NCI-H128 (cell line): ENCODE results near the gene DNASE1L1.
A peak's percentile ranks its signal among the peaks of the same experiment; 100 is the strongest.

Source experiments
- DNase-seq: peaks from one replicate; lab custom pipeline; 2025; ENCODE audit not compliant: unreplicated experiment; lab: John Stamatoyannopoulos, UW

DNASE1L1 gene

DNA sequence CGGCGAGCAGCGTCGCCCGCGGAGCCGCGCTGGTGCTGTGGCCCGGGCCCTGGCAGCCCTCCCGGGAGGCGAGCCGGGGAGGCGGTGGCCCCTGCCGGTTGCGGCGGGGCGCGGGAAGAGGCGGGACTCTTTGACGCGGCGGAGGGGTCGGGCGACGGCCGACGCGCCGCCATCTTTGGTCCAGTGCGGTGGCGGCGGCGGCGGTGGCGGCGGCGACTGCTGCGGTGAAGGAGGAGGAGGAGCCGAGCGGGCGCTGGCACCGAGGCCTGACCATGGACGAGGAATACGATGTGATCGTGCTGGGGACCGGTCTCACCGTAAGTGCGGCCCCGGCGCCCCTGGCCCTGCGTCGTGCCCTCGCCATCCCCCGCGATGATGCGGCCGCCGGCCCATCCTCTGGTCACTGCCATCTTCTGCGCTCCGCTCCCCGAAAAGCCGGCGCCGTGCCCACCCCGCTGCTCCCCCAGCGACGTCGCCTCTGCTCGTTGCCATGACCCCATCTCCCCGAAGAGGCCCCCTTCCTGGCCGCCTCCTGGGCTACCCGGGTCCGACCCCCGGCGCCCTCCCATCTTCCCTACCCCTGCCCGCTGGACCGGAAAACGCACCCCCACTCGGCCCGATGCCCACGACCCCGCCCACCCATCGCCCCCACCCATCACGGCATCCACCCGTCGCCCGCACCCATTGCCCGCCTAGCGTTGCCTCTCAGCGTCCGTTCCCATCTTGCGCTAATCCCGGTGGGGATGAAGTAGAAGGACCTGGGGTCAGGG lies 28.1 kb upstream of the DNASE1L1 start, which contains the start of gene GDI1:
TSS of gene GDI1 (plus strand) at position 172 of the 770 bp plus-strand sequence. CDS start at position 273, 101 bp downstream.
- no peak for DNase-seq

GRCh38 chrX:154436374-154436982 lies 27.4 kb upstream of the DNASE1L1 start:
- peak; percentile 13 for DNase-seq

GRCh38 chrX:154435171-154435733 lies 26.2 kb upstream of the DNASE1L1 start:
- DNase-seq: no peak

DNA sequence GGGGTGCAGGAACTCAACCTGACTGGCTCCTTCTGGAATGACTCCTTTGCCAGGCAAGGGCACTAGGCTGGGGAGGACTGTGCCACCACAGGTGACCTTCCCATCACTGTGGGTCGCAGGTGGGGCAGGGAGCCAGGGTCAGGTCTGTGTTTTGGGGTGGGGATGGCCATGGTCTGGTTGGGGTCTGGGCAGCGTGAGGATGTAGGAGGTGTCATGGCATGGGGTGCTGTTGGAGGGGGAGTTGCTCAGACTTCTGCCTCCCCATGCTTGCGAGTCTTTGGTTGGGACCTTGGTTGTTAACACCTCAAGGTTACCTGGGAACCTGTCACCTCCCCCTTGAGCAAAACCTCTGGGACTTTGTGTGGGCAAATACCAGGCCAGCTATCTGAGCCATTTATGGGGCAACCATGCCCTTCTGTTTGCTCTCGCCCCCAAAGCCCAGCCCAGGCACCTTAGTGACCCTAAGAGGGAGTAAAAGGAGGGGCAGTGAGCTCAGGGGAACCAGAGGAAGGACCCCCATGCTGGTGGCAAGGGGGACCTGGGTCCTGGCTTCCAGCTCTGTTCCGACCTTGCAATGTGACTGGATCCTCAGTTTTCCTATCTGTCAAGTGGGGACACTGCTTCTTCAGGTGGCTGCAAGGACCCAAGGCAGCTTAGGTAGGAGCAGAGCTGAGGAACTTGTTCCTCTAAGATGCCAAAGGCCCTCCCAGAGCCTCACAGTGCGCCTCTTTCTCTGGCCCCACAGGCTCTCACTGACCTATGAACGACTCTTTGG lies 25.5 kb upstream of the DNASE1L1 start:
- no peak for DNase-seq

GRCh38 chrX:154433605-154434004 lies 24.6 kb upstream of the DNASE1L1 start:
- DNase-seq: no peak

DNA sequence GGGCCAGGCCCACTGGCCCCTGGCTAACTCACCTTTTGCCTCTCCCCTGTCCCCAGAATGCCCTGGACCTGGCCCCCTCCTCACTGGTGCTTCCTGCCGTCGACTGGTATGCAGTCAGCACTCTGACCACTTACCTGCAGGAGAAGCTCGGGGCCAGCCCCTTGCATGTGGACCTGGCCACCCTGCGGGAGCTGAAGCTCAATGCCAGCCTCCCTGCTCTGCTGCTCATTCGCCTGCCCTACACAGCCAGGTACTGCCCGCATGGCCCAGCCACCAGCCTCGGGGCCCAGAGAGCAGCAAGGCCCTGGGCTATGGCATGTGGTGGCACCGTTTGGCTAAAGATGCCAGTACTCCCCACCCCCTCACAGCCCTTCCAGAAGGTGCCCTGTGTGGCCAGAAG lies 23.2 kb upstream of the DNASE1L1 start:
- DNase-seq: no peak

DNA sequence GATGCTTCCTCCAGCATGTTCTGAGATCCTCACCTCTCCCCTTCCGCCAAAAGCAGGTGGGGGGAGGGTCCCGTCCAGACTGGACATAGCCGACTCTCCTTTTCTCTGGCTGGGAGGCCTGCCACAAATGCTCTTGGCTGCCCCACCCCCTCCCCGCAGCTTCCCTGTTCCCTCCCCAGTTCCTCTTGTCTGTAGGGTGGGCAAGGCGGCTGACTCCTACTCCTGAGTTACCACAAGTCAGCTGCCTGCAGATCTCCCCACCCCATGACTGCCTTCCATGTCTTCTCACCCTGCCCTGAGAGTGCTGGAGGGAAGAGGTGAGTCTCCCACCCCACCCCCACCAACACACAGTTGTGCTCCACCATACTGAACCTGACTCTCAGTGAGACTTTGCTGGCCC lies 22.3 kb upstream of the DNASE1L1 start:
- DNase-seq: no peak

- no peak for DNase-seq
Measured at GRCh38 chrX:154430916-154431315, 21.9 kb upstream of the DNASE1L1 start.

GRCh38 chrX:154430479-154430878 lies 21.4 kb upstream of the DNASE1L1 start:
- no peak for DNase-seq

- no peak for DNase-seq
Measured at GRCh38 chrX:154429711-154430110, 20.7 kb upstream of the DNASE1L1 start.

- peak; percentile 82 for DNase-seq
Measured at GRCh38 chrX:154428176-154429171, 19.4 kb upstream of the DNASE1L1 start, which contains the start of gene ATP6AP1. ATP6AP1 (plus strand) TSS chrX:154428677; CDS start chrX:154428693, 16 bp downstream.

DNA sequence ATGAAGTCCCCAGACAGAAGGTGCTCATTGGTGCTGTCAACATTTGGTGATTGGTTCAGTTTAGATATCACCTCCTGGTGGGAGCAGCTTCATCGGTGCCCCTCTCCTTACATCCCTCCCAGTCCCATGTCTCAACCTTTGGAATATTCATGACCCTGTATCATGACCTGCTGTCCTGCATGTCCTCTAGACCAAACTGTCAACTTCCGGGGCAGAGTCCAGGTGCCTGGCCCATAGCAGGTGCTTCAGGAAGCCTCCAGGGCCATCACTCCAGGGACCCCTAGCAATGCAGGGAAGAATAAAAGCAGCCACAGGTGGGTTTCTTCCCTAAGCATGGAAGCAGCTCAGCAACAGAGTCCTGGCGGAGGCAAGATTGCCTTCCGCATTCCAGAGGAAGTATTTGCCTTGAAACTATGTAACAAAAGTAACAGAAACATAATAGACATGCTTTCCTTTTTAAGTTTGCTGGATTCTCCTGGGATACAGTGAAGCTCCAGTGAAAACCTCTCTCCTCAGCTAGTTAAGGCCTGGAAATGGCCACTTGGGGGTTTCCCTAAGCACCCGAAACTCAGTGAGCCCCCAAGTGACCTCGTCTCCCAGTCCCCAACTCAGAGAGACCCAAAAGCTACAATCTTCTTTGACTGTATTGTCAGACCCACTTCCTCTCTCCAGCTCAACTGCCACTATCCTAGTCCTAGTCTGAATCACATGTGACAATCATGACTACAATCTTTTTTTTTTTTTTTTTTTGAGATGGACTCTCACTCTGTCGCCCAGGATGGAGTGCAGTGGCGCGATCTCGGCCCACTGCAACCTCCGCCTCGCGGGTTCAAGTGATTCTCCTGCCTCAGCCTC lies 18.1 kb upstream of the DNASE1L1 start:
- no peak for DNase-seq

GRCh38 chrX:154420402-154420756 lies 11.3 kb upstream of the DNASE1L1 start:
- no peak for DNase-seq

DNA sequence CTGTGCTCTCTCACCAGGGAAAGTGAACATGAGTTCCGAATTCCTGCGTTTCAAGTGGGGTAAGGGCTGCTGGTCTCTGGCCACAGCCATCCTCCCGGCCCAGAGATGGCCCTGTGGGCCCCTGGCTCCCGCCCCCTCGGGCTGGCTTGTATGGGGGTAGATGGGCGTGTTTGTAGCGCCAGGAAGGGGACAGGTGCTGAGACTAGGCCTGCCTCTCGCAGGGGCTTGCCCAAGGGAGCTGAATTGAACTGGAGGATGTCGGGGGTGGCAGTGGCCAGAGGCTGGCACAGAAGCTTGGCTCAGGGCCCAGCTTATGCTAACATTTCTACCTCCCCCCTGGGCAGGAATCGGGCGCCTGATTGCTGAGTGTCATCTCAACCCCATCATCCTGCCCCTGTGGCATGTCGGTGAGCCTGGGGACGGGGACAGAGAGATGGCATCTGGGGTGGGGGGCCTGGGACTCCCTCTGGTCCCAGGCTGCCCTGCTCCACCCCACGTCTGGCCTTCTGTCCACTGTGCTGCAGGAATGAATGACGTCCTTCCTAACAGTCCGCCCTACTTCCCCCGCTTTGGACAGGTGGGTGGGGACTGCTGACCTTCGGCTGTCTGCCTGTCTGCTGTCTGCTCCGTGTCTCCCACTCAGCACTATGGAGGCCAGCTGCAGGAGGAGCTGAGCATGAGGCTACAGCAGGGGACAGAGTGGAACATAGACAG lies 10.8 kb upstream of the DNASE1L1 start:
- peak; percentile 2 for DNase-seq

- no peak for DNase-seq
Measured at GRCh38 chrX:154419189-154419588, 10.1 kb upstream of the DNASE1L1 start.

GRCh38 chrX:154417157-154417556 lies 8.1 kb upstream of the DNASE1L1 start:
- DNase-seq: no peak

DNA sequence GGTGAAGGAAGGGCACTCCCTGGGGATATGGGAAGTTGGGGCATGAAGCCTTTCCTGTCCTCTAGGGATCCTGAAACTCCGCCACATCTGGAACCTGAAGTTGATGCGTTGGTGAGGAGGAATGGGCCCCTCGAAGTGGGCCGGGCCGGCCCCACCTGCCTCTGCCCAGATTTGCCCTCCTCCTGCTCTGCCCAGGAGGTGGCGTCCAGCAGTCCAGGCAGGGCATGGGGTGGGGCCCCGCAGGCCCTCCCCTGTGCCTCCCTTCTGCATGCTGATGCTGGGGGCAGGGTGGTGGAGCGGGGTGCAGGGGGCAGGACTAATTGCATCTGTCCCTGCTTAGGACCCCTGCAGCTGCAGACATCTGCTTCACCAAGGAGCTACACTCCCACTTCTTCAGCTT lies 4.1 kb upstream of the DNASE1L1 start:
- DNase-seq: no peak

- DNase-seq: no peak
Measured at GRCh38 chrX:154412468-154412867, 3.4 kb upstream of the DNASE1L1 start.

DNA sequence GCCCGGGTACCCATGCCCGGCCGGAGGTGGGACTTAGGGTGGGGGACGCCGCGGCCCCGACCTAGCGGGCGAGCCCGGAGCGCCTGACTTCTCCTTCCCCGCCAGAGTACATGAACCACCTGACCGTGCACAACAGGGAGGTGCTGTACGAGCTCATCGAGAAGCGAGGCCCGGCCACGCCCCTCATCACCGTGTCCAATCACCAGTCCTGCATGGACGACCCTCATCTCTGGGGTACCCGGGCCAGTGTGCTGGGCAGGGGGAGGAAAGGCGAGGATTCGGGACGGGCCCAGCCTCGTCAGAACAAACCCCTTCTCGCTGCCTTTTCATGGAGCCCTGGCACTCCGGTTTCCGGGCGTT lies 2.9 kb upstream of the DNASE1L1 start:
- DNase-seq: peak; percentile 14
